GM10248 (cell line): ENCODE results near the gene KANK2.

Source experiments
- CTCF ChIA-PET: fragments of 300-600 bp; sonication (Branson Sonifier 250); formaldehyde crosslinking; extraction: SDS; loops from one replicate; lab custom pipeline; 2021; ENCODE audit warnings: antibody characterized with exemption; lab: Yijun Ruan, JAX
- POLR2A ChIA-PET: fragments of 350-650 bp; sonication (Branson Sonifier 250); formaldehyde crosslinking; extraction: SDS; loops from one replicate; lab custom pipeline; 2020; ENCODE audit warnings: antibody characterized with exemption; lab: Yijun Ruan, JAX
- DNase-seq: peaks from one replicate; pipeline ENCODE4 v3.0.0; 2012; ENCODE audit errors: extremely low spot score
- TF ChIP-seq, protein P1 (sequence below): IDR thresholded peaks from 2 replicates; pipeline ENCODE4 v1.5.1; 2012; ENCODE audit warnings: mild to moderate bottlenecking, low read depth; ENCODE audit errors: extremely low read depth, missing control alignments, control extremely low read depth

Gene KANK2

DNA sequence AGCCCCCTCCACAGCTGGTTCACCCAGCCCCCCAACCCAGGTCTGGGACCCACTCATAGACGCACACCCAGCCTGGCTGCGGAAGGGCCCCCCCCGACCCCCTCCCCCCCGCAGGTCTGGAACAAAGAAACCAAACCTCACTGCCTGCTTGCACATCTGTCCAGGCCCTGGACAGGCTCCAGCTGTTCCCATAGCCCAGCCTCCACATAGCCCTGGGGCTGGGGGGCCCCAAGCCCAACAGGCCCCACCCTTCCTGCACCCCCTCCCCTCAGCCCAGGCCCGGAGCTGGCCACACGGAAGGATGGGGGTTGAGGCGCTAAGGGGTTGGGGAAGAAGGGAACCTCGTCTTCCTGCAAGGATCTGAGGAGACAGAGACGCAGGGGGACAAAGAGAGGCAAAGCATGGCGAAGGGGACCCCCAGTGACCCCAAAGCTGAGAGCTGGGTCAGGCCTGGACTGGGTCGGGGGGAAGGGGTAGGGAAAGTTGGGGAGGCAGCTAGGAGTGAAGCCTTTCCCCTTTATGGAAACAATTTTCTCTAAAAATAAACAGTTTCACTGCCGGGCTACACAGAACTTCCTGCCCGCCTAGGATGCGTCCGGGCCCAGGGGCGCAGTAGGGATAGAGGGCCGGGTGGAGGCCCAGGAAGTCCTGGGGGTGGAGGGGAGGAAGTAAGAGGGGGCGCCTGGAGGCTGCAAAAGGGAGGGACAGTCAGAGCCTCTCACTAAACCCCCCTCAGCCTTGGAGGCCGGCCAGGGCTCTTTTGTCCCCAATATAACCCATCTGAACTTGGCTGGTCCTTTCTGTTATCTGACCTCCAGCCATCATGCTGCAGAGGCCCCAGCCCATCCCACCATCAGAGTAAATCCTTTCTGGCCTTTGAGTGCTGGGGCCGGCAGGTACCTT is 2.4 kb downstream of the KANK2 start:
- ChIA-PET CTCF (no interaction called here), POLR2A (no interaction called here)
- TF ChIP-seq, protein P1, sequence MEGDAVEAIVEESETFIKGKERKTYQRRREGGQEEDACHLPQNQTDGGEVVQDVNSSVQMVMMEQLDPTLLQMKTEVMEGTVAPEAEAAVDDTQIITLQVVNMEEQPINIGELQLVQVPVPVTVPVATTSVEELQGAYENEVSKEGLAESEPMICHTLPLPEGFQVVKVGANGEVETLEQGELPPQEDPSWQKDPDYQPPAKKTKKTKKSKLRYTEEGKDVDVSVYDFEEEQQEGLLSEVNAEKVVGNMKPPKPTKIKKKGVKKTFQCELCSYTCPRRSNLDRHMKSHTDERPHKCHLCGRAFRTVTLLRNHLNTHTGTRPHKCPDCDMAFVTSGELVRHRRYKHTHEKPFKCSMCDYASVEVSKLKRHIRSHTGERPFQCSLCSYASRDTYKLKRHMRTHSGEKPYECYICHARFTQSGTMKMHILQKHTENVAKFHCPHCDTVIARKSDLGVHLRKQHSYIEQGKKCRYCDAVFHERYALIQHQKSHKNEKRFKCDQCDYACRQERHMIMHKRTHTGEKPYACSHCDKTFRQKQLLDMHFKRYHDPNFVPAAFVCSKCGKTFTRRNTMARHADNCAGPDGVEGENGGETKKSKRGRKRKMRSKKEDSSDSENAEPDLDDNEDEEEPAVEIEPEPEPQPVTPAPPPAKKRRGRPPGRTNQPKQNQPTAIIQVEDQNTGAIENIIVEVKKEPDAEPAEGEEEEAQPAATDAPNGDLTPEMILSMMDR = no peak
- DNase-seq = no peak

DNA sequence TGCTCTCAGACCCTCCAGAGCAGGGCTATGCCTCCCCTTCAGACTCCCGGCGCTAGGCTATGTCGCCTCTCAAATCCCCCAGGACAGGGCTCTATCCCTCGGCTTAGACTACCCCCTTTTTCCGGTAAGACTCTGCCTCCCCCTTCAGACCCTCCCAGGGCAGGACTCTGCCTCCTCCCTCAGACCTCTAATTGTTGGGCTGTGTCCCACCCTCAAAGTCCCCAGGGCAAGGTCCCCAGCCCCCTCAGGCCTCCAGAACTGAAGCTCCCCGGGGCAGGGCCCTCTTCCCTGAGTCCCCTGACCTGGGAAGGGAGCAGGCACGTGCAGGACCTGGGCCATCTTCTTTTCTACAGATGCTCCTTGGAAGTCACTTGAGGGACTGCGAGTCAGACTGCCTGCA is 3.2 kb downstream of the KANK2 start:
- CTCF ChIA-PET = no interaction called here
- DNase-seq = no peak
- POLR2A ChIA-PET = no interaction called here
- TF ChIP-seq, protein P1 = no peak

DNA sequence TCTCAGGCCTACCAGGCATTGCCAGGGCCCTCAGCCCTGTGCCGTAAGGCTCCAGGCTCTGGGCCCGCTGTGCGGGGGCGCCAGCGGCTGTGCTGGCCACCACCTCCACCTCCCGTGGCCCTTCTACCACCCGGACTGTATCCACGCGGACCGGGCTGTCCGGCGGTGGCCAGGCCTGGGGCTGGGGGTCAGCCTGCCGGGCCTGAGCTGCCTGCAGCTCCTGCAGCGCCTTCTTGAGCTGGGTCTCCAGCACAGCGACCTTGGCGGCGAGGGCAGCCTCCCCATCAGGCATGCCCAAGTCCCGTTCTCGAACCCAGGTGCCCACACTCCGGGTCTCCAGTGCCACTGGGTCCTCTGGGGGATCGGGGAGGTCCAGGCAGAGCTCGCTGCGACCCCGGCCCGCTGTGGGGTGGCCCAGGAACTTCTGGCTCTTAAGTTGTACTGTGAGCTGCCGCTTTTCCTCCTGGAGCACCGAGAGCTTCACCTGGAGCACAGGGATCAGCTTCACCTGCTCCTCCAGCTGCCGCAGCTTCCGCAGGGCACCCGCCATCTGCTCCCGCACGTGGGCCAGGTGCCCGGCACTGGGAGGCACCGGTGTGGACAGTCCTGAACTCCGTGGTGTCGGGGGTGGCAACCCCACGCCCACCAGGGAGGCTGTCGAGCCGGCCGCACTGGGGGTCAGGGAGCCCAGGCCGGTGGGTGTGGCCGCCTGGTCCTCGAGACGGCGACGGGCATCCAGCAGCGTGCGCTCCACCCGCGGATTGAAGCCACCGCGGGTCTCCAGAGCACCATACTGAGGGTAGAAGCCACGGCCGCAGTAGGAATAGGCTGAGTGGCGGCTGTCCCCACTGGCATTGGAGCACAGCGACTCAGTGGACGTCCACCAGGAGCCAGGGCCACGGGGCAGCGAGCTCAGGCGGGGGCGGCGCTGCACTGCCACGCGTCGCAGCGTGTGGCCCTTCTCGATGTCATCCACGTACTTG is 4.1 kb downstream of the KANK2 start:
- TF ChIP-seq, protein P1 = no peak
- no peak for DNase-seq
- ChIA-PET CTCF (interaction anchor here (1.1 kb wide), 1 partner anchor 10 kb away, joined by 3 read pairs; no protein-coding TSS in a partner anchor), POLR2A (interaction anchor here (0.6 kb wide), 1 partner anchor 51 kb away, joined by 3 read pairs; no protein-coding TSS in a partner anchor)

DNA sequence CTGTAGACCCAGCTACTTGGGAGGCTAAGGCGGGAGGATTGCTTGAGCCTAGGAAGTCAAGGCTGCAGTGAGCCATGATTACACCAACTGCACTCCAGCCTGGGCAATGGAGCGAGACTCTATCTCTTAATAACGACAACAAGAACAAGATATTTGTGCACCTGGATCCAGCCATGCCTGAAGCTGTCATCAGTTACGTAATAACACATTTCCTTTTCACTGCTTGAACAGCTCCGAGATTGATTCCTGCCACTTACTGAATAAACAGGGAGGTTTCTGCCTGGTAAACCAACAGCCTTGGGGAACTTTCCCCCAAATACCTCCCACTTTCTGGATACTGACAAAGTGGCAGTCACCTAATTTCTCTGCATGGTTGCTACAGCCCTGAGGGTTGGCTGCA is 5.4 kb downstream of the KANK2 start:
- DNase-seq = no peak
- ChIA-PET POLR2A (no interaction called here), CTCF (interaction anchor here (1.1 to 1.4 kb wide), 3 partner anchors 9 to 66 kb away, joined by 3 read pairs; no protein-coding TSS in a partner anchor)
- TF ChIP-seq, protein P1 = no peak

DNA sequence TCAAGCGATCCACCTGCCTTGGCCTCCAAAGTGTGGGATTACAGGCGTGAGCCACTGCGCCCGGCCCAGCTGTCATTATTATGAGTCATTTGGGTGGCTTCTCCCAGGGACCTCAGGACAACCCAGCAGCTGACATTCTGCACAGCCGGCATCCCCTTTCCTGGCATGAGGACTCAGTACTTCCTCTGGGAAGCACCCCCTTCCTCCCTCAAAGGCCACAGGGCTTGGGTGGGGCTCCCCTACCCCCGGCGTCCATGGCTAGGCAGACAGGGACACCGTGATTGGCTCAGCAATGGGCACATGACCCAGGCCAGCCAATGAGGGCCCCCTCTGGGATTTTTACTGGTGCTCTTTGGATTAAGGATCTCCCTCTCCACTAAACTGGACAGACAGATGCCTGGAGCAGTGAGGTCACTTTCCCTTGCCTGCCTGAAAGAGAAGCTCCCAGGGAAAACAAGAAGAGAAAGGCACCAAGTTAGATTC is 6.0 kb downstream of the KANK2 start:
- TF ChIP-seq, protein P1 = no peak
- CTCF ChIA-PET = interaction anchor here (1.4 kb wide), 2 partner anchors 15 to 66 kb away, joined by 3 read pairs; no protein-coding TSS in a partner anchor
- DNase-seq = no peak
- POLR2A ChIA-PET = no interaction called here

DNA sequence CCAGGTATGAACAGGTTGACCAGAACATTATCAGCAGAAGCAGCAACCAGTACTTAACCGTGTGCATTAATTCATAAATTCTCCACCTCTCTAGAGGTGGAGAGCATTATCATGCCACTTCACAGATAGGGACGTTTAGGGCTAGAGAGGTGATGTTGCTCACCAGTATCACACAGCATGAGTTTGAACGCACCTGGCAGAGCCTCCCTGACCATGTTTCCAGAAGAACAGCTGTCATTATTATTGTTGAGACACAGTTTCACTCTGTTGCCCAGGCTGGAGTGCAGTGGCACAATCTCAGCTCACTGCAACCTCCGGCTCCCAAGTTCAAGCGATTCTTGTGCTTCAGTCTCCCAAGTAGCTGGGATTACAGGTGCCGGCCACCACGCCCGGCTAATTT is 6.8 kb downstream of the KANK2 start:
- ChIA-PET POLR2A (no interaction called here), CTCF (no interaction called here)
- DNase-seq = no peak
- TF ChIP-seq, protein P1 = no peak
